RPMI8226 (cell line): ENCODE measurements around the gene POLR1E.

Source experiments
- DNase-seq: peaks from one replicate; pipeline ENCODE4 v3.0.0-alpha.2; 2015

Gene POLR1E

DNA sequence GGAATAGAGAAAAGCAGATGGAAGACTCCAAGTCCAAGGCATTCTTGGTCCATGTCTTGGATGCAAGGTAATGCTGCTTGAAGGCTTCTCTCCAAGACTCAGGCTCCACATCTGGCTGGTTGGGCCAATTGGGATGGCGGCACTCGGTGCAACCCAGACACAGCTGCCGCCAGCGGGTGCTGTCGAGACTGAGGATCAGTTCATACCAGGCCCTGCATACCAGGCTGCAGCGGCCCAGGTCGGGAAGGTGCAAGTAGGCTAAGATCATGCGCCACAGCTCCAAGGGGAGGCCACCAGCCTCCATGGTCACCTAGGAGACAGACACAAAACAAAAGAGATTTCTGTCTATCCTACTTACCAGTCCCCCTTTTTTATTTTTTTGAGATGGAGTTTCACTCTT is 55.7 kb downstream of the POLR1E start:
- no peak for DNase-seq

DNA sequence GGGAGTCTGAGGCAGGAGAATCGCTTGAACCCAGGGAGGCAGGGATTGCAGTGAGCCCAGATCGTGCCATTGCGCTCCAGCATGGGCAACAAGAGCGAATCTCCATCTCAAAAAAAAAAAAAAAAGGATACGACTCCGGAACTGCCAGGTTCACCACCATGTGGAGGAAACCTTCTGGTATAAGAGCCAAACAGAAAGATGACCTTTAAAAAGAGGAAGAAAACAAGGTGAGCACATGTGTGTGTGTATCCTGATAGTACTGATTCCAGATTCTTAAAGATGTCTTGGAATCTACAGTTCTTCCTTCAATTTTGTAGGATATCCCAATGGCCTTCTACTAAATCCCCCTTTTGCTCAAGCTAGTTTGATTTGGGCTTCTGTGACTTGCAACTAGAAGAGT is 56.7 kb downstream of the POLR1E start:
- peak; percentile 23 for DNase-seq

DNA sequence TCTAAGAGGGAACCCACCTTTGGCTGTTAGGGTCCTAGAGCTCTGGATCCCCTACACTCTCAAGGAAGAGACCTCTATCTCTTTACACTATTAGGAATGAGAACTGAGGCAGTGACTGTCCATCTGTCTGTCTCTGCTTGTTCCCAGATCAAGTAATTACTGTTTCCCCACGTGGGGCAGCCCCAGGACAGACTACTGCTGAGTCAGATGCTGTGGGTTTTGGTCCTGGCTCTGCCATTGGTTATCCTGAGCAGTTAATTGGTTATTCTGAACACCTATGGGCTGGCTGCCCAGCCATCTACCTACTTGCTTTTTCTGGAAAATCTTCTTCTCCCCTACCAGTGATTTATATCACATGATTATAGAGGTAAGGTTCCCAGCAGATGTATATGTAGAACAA is 57.1 kb downstream of the POLR1E start:
- DNase-seq, result peak; percentile 72

DNA sequence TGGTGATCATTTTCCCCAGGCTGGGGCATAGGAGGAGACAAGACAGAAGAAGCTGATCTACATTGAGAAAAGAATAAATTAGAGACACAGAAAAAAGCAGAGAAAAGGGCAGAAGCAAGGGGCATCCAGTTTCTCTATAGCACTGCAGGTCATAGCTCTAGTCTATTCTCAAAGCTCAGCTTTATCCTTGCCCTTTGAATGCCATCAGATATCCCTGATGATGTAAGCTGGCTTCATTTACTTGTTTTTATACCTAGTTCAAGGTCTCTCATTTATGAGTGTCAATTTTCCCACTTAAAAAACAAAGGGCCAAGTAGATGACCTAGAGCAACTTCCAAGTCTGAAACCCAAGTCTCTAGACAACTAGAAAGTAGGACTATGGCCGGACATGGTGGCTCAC is 57.7 kb downstream of the POLR1E start:
- no peak for DNase-seq

GRCh38 chr9:37547328-37547878 is 61.7 kb downstream of the POLR1E start:
- no peak for DNase-seq

GRCh38 chr9:37549527-37549926 is 63.8 kb downstream of the POLR1E start:
- peak; percentile 85 for DNase-seq

DNA sequence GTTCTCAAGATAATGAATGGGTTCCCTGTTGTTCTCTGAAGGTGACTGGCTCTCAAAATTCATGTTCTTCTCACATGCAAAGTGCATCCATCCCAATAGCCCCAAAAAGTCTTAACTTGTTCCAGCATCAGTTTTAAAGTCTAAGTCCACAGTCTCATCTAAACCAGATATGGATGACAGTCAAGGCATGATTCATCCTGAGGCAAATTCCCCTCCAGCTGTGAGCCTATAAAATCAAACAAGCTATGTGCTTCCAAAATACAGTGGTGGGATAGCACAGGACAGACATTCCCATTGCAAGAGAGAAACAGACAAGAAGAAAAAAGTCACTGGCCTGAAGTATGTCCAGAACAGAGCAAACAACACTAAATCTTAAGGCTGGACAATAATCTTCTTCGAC is 65.0 kb downstream of the POLR1E start:
- no peak for DNase-seq

GRCh38 chr9:37551468-37551867 is 65.7 kb downstream of the POLR1E start:
- DNase-seq, result no peak

GRCh38 chr9:37551888-37552287 is 66.1 kb downstream of the POLR1E start:
- no peak for DNase-seq
